NCI-H2081 (cell line): ENCODE data around the gene GSTT2B.
"Not testable (repeated sequence)": the region's sequence is repeated elsewhere in the genome, so short reads cannot be mapped to it uniquely, and the experiment has no call there.

Experiments
- DNase-seq, 2 experiments: peaks; one replicate each; lab custom pipeline; 2025; lab: John Stamatoyannopoulos, UW

The GSTT2B gene

GRCh38 chr22:23947391-23947790 is 13.6 kb downstream of the GSTT2B start:
- not testable (repeated sequence) for DNase-seq

GRCh38 chr22:23940166-23940565 is 20.8 kb downstream of the GSTT2B start:
- not testable (repeated sequence) for DNase-seq

GRCh38 chr22:23939017-23939357 is 22.0 kb downstream of the GSTT2B start:
- DNase-seq = no peak

- no peak for DNase-seq
Observed at GRCh38 chr22:23938328-23939016, 22.5 kb downstream of the GSTT2B start.

- no peak for DNase-seq
Observed at GRCh38 chr22:23926561-23926960, 34.4 kb downstream of the GSTT2B start.

- DNase-seq = no peak
Observed at GRCh38 chr22:23925020-23925606, 35.9 kb downstream of the GSTT2B start.

GRCh38 chr22:23922921-23923320 is 38.1 kb downstream of the GSTT2B start:
- DNase-seq = no peak

GRCh38 chr22:23921586-23922201 is 39.3 kb downstream of the GSTT2B start:
- not testable (repeated sequence) for DNase-seq

- not testable (repeated sequence) for DNase-seq
Observed at GRCh38 chr22:23920267-23920611, 40.8 kb downstream of the GSTT2B start.

- DNase-seq = no peak
Observed at GRCh38 chr22:23915290-23915689, 45.7 kb downstream of the GSTT2B start.

GRCh38 chr22:23913661-23914353 is 47.2 kb downstream of the GSTT2B start:
- DNase-seq = peak; percentile 97 to 98

GRCh38 chr22:23913306-23913660 is 47.7 kb downstream of the GSTT2B start:
- no peak for DNase-seq

GRCh38 chr22:23912293-23912903 is 48.6 kb downstream of the GSTT2B start:
- DNase-seq = no peak

GRCh38 chr22:23911318-23911980 is 49.5 kb downstream of the GSTT2B start:
- DNase-seq = no peak

GRCh38 chr22:23910496-23911190 is 50.4 kb downstream of the GSTT2B start:
- DNase-seq = no peak

GRCh38 chr22:23909296-23909898 is 51.6 kb downstream of the GSTT2B start:
- no peak for DNase-seq

- no peak for DNase-seq
Observed at GRCh38 chr22:23908587-23909205, 52.3 kb downstream of the GSTT2B start.

- DNase-seq = not testable (repeated sequence)
Observed at GRCh38 chr22:23907423-23907822, 53.6 kb downstream of the GSTT2B start.
